Neural cell (in vitro differentiated cells): ENCODE data around the gene FLYWCH2. TPM values are rescaled to one million over a fixed set of nuclear protein-coding genes. Genes with fewer than 3 reads are reported as not detected.

ENCODE experiments used
- H2AFZ ChIP-seq: fragments of 200-600, 300-800 bp; sonication (generic), shearing (Covaris generic); 2 replicates; pipeline ENCODE4 v1.6.0; 2014; ENCODE audit warnings: low read depth, mild to moderate bottlenecking, antibody characterized with exemption, low read length, moderate library complexity
- H3F3A ChIP-seq: fragments of 200-600 bp; shearing (Covaris generic); 2 replicates; pipeline ENCODE4 v1.6.1; 2016; ENCODE audit warnings: mild to moderate bottlenecking, moderate library complexity, mixed read lengths, antibody characterized with exemption, low read length; ENCODE audit not compliant: insufficient read depth, poor library complexity, severe bottlenecking
- H3K27ac ChIP-seq: fragments of 200-600, 300-800 bp; sonication (generic), shearing (Covaris generic); 2 replicates; pipeline ENCODE4 v1.5.1; 2014; ENCODE audit warnings: mild to moderate bottlenecking, low read length, moderate library complexity
- H3K27me3 ChIP-seq: fragments of 300-800, 200-600 bp; sonication (generic), shearing (Covaris generic); 2 replicates; pipeline ENCODE4 v1.6.0; 2014; ENCODE audit warnings: mild to moderate bottlenecking, low read depth, low read length, moderate library complexity; ENCODE audit not compliant: insufficient read depth
- H3K36me3 ChIP-seq: fragments of 300-800, 200-600 bp; sonication (generic), shearing (Covaris generic); 2 replicates; pipeline ENCODE4 v1.5.1; 2014; ENCODE audit warnings: mild to moderate bottlenecking, antibody characterized with exemption, low read length, moderate library complexity; ENCODE audit not compliant: insufficient read depth
- H3K4me2 ChIP-seq: fragments of 300-800, 200-600 bp; sonication (generic), shearing (Covaris generic); 2 replicates; pipeline ENCODE4 v1.6.0; 2014; ENCODE audit warnings: mild to moderate bottlenecking, low read length
- H3K4me3 ChIP-seq: fragments of 300-800, 200-600 bp; sonication (generic), shearing (Covaris generic); 2 replicates; pipeline ENCODE4 v1.5.1; 2014; ENCODE audit warnings: mild to moderate bottlenecking, low read length, moderate library complexity
- H3K79me2 ChIP-seq: fragments of 200-600 bp; shearing (Covaris generic); replicated peaks from 2 replicates; pipeline ENCODE4 v1.6.0; 2014; ENCODE audit warnings: mild to moderate bottlenecking, low read length, moderate library complexity; ENCODE audit not compliant: insufficient read depth
- H3K9ac ChIP-seq: fragments of 300-800, 200-600 bp; sonication (generic), shearing (Covaris generic); 2 replicates; pipeline ENCODE4 v1.6.1; 2016; ENCODE audit warnings: mild to moderate bottlenecking, low read length, mixed read lengths
- H3K9me2 ChIP-seq: fragments of 200-600 bp; shearing (Covaris generic); 2 replicates; pipeline ENCODE4 v1.6.1; 2016; ENCODE audit warnings: mild to moderate bottlenecking, low read length, mixed read lengths; ENCODE audit not compliant: insufficient read depth
- H3K9me3 ChIP-seq: fragments of 200-600, 300-800 bp; sonication (generic), shearing (Covaris generic); 2 replicates; pipeline ENCODE4 v1.6.1; 2016; ENCODE audit warnings: mild to moderate bottlenecking, mixed run types, low read length, moderate library complexity, mixed read lengths
- H4K20me1 ChIP-seq: fragments of 200-600 bp; shearing (Covaris generic); 2 replicates; pipeline ENCODE4 v1.6.1; 2016; ENCODE audit warnings: mild to moderate bottlenecking, mixed run types; ENCODE audit not compliant: insufficient read depth
- CTCF ChIP-seq: fragments of 450-650 bp; IDR thresholded peaks from 2 replicates; pipeline ENCODE4 v1.5.1; 2014; ENCODE audit warnings: antibody characterized with exemption, mild to moderate bottlenecking, moderate library complexity; ENCODE audit not compliant: poor library complexity, severe bottlenecking
- EP300 ChIP-seq: fragments of 450-650 bp; conservative IDR thresholded peaks from 2 replicates; pipeline ENCODE4 v1.6.1; 2014; ENCODE audit warnings: antibody characterized with exemption, mild to moderate bottlenecking, moderate library complexity; ENCODE audit not compliant: poor library complexity, severe bottlenecking
- EZH2 ChIP-seq: fragments of 200-600, 300-800 bp; shearing (Covaris generic), sonication (generic); IDR thresholded peaks from 2 replicates; pipeline ENCODE4 v1.6.1; 2014; ENCODE audit warnings: antibody characterized with exemption, low read length, borderline replicate concordance, mild to moderate bottlenecking; ENCODE audit not compliant: insufficient read depth, poor library complexity, severe bottlenecking
- MXI1 ChIP-seq: fragments of 450-650 bp; conservative IDR thresholded peaks from 2 replicates; pipeline ENCODE4 v1.6.1; 2014; ENCODE audit warnings: antibody characterized with exemption, mild to moderate bottlenecking; ENCODE audit not compliant: poor library complexity, severe bottlenecking
- POLR2AphosphoS5 ChIP-seq: IDR thresholded peaks from 2 replicates; pipeline ENCODE4 v1.6.1; 2012
- RAD21 ChIP-seq: fragments of 450-650 bp; conservative IDR thresholded peaks from 2 replicates; pipeline ENCODE4 v1.6.1; 2014; ENCODE audit warnings: antibody characterized with exemption, mild to moderate bottlenecking, moderate library complexity
- REST ChIP-seq: IDR thresholded peaks from 2 replicates; pipeline ENCODE4 v1.6.1; 2012; ENCODE audit warnings: borderline replicate concordance
- SMC3 ChIP-seq: fragments of 450-650 bp; conservative IDR thresholded peaks from 2 replicates; pipeline ENCODE4 v1.6.1; 2014; ENCODE audit warnings: antibody characterized with exemption, mild to moderate bottlenecking, moderate library complexity; ENCODE audit not compliant: poor library complexity
- TAF1 ChIP-seq: IDR thresholded peaks from 2 replicates; pipeline ENCODE4 v1.6.1; 2012; ENCODE audit warnings: low read depth
- polyA plus RNA-seq: library from polyadenylated mRNA; depleted of rRNA; stranded (reverse); fragments of >200 nt; gene quantifications from 2 replicates; pipeline ENCODE4 v1.2.3, GENCODE V29; 2014

FLYWCH2 gene
- polyA plus RNA-seq, 1 donor from 2014 or later, result 193 TPM

- Histone ChIP-seq H3K9ac (peak overlapping the region; percentile 94), H4K20me1 (no peaks in the 10 kb centered on the region), H3K9me2 (no peaks in the 10 kb centered on the region), H3K9me3 (no peaks in the 10 kb centered on the region), H3K27me3 (no peaks in the 10 kb centered on the region), H3F3A (no peaks in the 10 kb centered on the region), H3K4me3 (peak overlapping the region; percentile 96), H2AFZ (peak overlapping the region; percentile 56), H3K27ac (peak overlapping the region; percentile 92), H3K79me2 (peaks cover 8% of the 10 kb centered on the region), H3K4me2 (peak overlapping the region; percentile 33), H3K36me3 (no peaks in the 10 kb centered on the region)
- TF ChIP-seq SMC3, result no peak
- peak; percentile 3 for TF ChIP-seq TAF1
- no peak for TF ChIP-seq CTCF
- no peak for TF ChIP-seq EZH2
These were observed 999 bp upstream of the FLYWCH2 start for GRCh38 chr16:2881783-2882649.

GRCh38 chr16:2883458-2883908 lies 468 bp downstream of the FLYWCH2 start:
- peak overlapping the region; percentile 69 for H2AFZ ChIP-seq
- H3K36me3 ChIP-seq, result no peaks in the 10 kb centered on the region
- H3K9me2 ChIP-seq, result no peaks in the 10 kb centered on the region
- H4K20me1 ChIP-seq, result no peaks in the 10 kb centered on the region
- H3K9me3 ChIP-seq, result no peaks in the 10 kb centered on the region
- no peaks in the 10 kb centered on the region for H3K27me3 ChIP-seq
- H3F3A ChIP-seq, result no peaks in the 10 kb centered on the region
- H3K27ac ChIP-seq, result peak overlapping the region; percentile 92
- H3K9ac ChIP-seq, result peak overlapping the region; percentile 94
- H3K79me2 ChIP-seq, result peaks cover 8% of the 10 kb centered on the region
- TF ChIP-seq SMC3 (no peak), EZH2 (no peak), RAD21 (no peak), TAF1 (no peak), REST (no peak), MXI1 (no peak), EP300 (no peak), CTCF (no peak), POLR2AphosphoS5 (no peak)
- peak overlapping the region; percentile 96 for H3K4me3 ChIP-seq
- peak overlapping the region; percentile 89 for H3K4me2 ChIP-seq
